ENCODE results near the gene GYS1. TPM values are rescaled to one million over a fixed set of nuclear protein-coding genes. Genes with fewer than 3 reads are reported as not detected.

GYS1 gene
- total and polyA plus RNA-seq, 10 of the 15 experiments (the other 5 are each of a cell fraction or from before 2014, with no cell fraction given) = 3.7 to 62.0 (median 37.3) TPM

- TF ChIP-seq EZH2 (IDR thresholded peaks at IDR 0.05; ENCODE audit: borderline replicate concordance, control insufficient read depth, low read depth, low read length) (no peak), SRF (IDR thresholded peaks at IDR 0.05; ENCODE audit: low read depth in 2 of 2, low read length in 2 of 2) (no peak), IRF5 (IDR thresholded peaks at IDR 0.05; ENCODE audit: borderline replicate concordance) (no peak), NFYB (IDR thresholded peaks at IDR 0.05; ENCODE audit: insufficient read depth, low read depth, low read length) (no peak)
- TF ChIP-seq, protein P1, sequence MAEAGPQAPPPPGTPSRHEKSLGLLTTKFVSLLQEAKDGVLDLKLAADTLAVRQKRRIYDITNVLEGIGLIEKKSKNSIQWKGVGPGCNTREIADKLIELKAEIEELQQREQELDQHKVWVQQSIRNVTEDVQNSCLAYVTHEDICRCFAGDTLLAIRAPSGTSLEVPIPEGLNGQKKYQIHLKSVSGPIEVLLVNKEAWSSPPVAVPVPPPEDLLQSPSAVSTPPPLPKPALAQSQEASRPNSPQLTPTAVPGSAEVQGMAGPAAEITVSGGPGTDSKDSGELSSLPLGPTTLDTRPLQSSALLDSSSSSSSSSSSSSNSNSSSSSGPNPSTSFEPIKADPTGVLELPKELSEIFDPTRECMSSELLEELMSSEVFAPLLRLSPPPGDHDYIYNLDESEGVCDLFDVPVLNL (IDR thresholded peaks at IDR 0.05; ENCODE audit: low read depth, low read length) = no peak
Measured at GRCh38 chr19:48947258-48947542, 45.9 kb downstream of the GYS1 start (continued).

- Histone ChIP-seq H3K9ac (ENCODE audit: control insufficient read depth, insufficient read depth, low read length) (no peak overlapping the region), H3K9me3 (replicated peaks; ENCODE audit: control insufficient read depth, insufficient read depth, low read length) (peaks cover 10% of the 10 kb centered on the region; the same call in 1 of the 3 replicates), H3K4me1 (ENCODE audit: control insufficient read depth, insufficient read depth, low read length) (no peaks in the 10 kb centered on the region), H2AFZ (ENCODE audit: control insufficient read depth, low read depth, low read length) (no peak overlapping the region), H3K27ac (ENCODE audit: control insufficient read depth, insufficient read depth) (no peak overlapping the region), H3K79me2 (ENCODE audit: control insufficient read depth, insufficient read depth, low read length) (no peaks in the 10 kb centered on the region), H4K20me1 (ENCODE audit: control insufficient read depth, insufficient read depth) (no peaks in the 10 kb centered on the region), H3K27me3 (replicated peaks in 1 of 2; ENCODE audit: control insufficient read depth in 2 of 2, insufficient read depth in 2 of 2, low read length in 1 of 2) (no peaks in the 10 kb centered on the region), H3K4me3 (no peak overlapping the region), H3K4me2 (ENCODE audit: control insufficient read depth, insufficient read depth) (no peak overlapping the region), H3K36me3 (ENCODE audit: control insufficient read depth in 2 of 2, insufficient read depth in 2 of 2, low read length in 1 of 2) (no peaks in the 10 kb centered on the region)
- no TSS peak for BruUV-seq (replicated peaks)
- intact Hi-C loops (cut with micrococcal nuclease; ENCODE audit: unreplicated experiment) = no loop called here
- ChIA-PET POLR2A (no interaction called here), RAD21 (ENCODE audit: unreplicated experiment) (no interaction called here), SMC1A (ENCODE audit: uncharacterized antibody, unreplicated experiment) (no interaction called here), CTCF (no interaction called here)
- in situ Hi-C loops (cut with MboI) = no loop called here
- no peak for FAIRE-seq
- WGBS (ENCODE audit: insufficient coverage, insufficient replicate concordance, low lambda C conversion rate, missing lambda C conversion rate) = 38% methylated on average over 9 of the region's 9 CpGs
- no peak for ATAC-seq
- no peak for DNase-seq (ENCODE audit: low read depth, low spot score)
- TF ChIP-seq NBN (IDR thresholded peaks at IDR 0.05) (no peak), IRF5 (IDR thresholded peaks at IDR 0.05; ENCODE audit: borderline replicate concordance) (no peak), FOXK2 (IDR thresholded peaks at IDR 0.05) (no peak), BMI1 (IDR thresholded peaks at IDR 0.05; ENCODE audit: borderline replicate concordance) (no peak)
- TF ChIP-seq, protein P2, sequence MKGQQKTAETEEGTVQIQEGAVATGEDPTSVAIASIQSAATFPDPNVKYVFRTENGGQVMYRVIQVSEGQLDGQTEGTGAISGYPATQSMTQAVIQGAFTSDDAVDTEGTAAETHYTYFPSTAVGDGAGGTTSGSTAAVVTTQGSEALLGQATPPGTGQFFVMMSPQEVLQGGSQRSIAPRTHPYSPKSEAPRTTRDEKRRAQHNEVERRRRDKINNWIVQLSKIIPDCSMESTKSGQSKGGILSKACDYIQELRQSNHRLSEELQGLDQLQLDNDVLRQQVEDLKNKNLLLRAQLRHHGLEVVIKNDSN (IDR thresholded peaks at IDR 0.05; ENCODE audit: borderline replicate concordance, extremely low read length, insufficient read depth, low read depth, low read length) = no peak
- TF ChIP-seq, protein P3, sequence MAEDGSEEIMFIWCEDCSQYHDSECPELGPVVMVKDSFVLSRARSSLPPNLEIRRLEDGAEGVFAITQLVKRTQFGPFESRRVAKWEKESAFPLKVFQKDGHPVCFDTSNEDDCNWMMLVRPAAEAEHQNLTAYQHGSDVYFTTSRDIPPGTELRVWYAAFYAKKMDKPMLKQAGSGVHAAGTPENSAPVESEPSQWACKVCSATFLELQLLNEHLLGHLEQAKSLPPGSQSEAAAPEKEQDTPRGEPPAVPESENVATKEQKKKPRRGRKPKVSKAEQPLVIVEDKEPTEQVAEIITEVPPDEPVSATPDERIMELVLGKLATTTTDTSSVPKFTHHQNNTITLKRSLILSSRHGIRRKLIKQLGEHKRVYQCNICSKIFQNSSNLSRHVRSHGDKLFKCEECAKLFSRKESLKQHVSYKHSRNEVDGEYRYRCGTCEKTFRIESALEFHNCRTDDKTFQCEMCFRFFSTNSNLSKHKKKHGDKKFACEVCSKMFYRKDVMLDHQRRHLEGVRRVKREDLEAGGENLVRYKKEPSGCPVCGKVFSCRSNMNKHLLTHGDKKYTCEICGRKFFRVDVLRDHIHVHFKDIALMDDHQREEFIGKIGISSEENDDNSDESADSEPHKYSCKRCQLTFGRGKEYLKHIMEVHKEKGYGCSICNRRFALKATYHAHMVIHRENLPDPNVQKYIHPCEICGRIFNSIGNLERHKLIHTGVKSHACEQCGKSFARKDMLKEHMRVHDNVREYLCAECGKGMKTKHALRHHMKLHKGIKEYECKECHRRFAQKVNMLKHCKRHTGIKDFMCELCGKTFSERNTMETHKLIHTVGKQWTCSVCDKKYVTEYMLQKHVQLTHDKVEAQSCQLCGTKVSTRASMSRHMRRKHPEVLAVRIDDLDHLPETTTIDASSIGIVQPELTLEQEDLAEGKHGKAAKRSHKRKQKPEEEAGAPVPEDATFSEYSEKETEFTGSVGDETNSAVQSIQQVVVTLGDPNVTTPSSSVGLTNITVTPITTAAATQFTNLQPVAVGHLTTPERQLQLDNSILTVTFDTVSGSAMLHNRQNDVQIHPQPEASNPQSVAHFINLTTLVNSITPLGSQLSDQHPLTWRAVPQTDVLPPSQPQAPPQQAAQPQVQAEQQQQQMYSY (CRISPR knock-in tag; IDR thresholded peaks at IDR 0.05) = no peak
Measured at GRCh38 chr19:48946463-48947257, 46.4 kb downstream of the GYS1 start.

Data from GM12878 (cell line).